Tracheal epithelial cell (primary cell): ENCODE measurements around the gene LARP6. TPM values are rescaled to one million over a fixed set of nuclear protein-coding genes. Genes with fewer than 3 reads are reported as not detected.

Experiments
- total RNA-seq: library from RNA; depleted of rRNA; stranded (reverse); fragments of >200 nt; gene quantifications from 2 replicates; pipeline ENCODE4 v1.2.1, GENCODE V29; 2014

LARP6 gene
- 27.1 and 32.0 TPM in 2 replicates for total RNA-seq

GRCh38 chr15:70853973-70854665 lies at the start of gene LARP6:
TSS of gene LARP6 (minus strand) at chr15:70854157. CDS start at chr15:70854088, 69 bp downstream.

GRCh38 chr15:70892002-70892911 lies 38.3 kb upstream of the LARP6 start, which contains the start of the genes LRRC49 and THAP10:
TSS of gene LRRC49 (plus strand) at chr15:70892826. CDS start at chr15:70892895, 69 bp downstream.
TSS of gene THAP10 (minus strand) at chr15:70892433. CDS start at chr15:70892272, 161 bp downstream.

Other genes starting within 250 kb of the LARP6 start
- gene UACA, start 90.6 kb downstream of the LARP6 start, total RNA-seq: 11.3 and 17.6 TPM in 2 replicates
- gene THAP10, start 38.3 kb upstream of the LARP6 start, total RNA-seq: 0.64 and 0.72 TPM in 2 replicates
- 4.5 and 12.5 TPM in 2 replicates for gene LRRC49, start 38.7 kb upstream of the LARP6 start, total RNA-seq